ENCODE data around the gene SLC16A2. TPM values are rescaled to one million over a fixed set of nuclear protein-coding genes. Genes with fewer than 3 reads are reported as not detected.

Gene SLC16A2
- total RNA-seq, 4 donors from 2014 or later = 1.7 to 16.8 (median 5.5) TPM

DNA sequence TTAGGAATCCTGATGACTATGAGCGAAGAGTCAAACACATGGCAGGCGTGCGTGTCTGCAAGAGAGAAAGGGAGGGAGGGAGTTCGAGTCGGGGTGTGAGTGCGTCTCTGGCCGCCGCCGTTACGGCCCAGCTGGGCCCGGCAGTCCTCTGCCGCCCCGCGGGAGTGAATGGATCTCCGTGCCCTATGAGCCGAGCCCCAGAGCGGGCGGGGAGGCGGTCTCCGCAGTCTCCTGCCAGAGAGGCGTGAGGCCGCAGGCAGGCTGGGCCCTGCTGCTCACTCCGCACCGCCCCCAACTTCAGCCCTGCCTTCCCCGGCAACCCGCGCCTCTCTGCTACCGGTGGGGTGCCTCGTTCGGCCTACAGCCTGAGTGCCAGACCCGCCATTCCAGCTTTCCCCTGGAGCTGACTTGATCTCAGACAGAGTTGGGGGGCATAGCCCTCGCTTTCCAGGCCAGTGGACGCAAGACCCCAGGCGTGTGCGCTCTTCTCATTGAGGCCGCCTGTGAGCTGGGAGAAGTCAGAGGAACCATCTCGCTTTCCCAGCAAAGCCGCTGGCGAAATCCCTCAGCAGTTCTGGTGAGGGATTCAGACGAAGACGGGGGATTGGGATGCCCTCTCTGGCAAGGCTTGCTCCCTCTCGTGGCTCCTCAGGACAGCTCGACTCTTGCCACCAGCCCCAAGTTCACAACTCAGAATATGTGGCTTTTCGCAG is 1.4 kb downstream of the SLC16A2 start:
- Histone ChIP-seq H3K4me3 (peak overlapping the region in 3 of 4 donors; percentile 35 to 56 (median 39)), H3K27ac (peak overlapping the region; percentile 75 to 92 (median 87)), H3K4me1 (peaks cover 0 to 5% (median 5%) of the 10 kb centered on the region in 4 donors), H3K27me3 (peaks cover 10% of the 10 kb centered on the region), H3K9me3 (no peaks in the 10 kb centered on the region), H3K36me3 (no peaks in the 10 kb centered on the region)
- in situ Hi-C loops (cut with MboI; ENCODE audit: low pct_ligation_motif_present in 1 of 4, low pct_unique_long_range_greater_than_20kb in 1 of 4, low sequenced_read_pairs in 3 of 4) = no loop called here
- TF ChIP-seq POLR2A (IDR thresholded peaks at IDR 0.05) (no peak), POLR2AphosphoS5 (IDR thresholded peaks at IDR 0.05) (peak in 1 of 3 donors; percentile 42)
- intact Hi-C loops (cut with DNase I; ENCODE audit: low total_unique reads) = no loop called here
- WGBS, 2 donors (ENCODE audit: low coverage in 1 of 2) = 60% methylated on average over 44 of the region's 44 CpGs; no CpG with 5 or more reads in 1 of the 2 donors
- peak; percentile 35 for DNase-seq

DNA sequence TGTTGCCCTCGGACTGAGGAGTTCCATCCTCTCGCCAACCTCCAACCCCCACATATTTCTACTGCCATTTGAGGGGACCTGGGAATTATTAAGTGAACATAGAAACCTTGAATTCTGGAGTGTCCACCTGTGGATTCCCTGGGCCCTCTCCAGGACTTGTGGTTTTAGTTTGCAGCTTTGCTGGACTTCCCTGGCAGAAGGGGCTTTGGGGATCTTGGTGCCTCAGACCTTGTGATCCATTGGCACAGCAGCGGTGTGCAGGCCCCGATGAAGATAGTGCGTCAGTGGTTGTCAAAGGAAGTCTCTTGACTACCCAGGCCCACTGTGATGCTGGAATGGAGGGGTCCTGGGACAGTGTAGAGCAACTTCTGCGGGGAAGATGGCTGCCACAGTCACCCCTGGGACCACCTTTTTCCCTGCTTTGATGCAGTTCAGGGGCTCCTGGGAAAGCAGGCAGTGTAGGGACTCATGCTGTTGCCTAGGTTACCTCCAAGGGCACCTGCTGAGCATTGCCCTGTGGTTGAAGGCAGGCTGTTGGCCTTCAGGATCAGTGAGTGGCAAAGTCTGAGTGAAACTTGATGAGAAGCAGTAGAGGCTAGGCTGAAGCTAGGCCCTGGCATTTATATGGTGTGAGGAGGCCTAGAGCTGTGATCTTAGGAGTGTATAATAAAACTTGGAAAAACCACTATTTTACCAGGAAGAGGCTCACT is 2.2 kb downstream of the SLC16A2 start:
- no peak overlapping the region for H3K4me3 ChIP-seq
- no peaks in the 10 kb centered on the region for H3K9me3 ChIP-seq
- intact Hi-C loops (cut with DNase I; ENCODE audit: low total_unique reads) (no loop called here), in situ Hi-C loops (cut with MboI; ENCODE audit: low pct_ligation_motif_present in 1 of 4, low pct_unique_long_range_greater_than_20kb in 1 of 4, low sequenced_read_pairs in 3 of 4) (no loop called here)
- TF ChIP-seq POLR2A (IDR thresholded peaks at IDR 0.05) (no peak), EP300 (IDR thresholded peaks at IDR 0.05; ENCODE audit: low read depth) (no peak), CTCF (IDR thresholded peaks at IDR 0.05) (no peak), POLR2AphosphoS5 (IDR thresholded peaks at IDR 0.05) (no peak)
- peaks cover 10% of the 10 kb centered on the region for H3K27me3 ChIP-seq
- DNase-seq = no peak
- 74% methylated on average over 6 of the region's 6 CpGs; no CpG with 5 or more reads in 1 of the 2 donors for WGBS, 2 donors (ENCODE audit: low coverage in 1 of 2)
- peaks cover 0 to 5% (median 5%) of the 10 kb centered on the region in 4 donors for H3K4me1 ChIP-seq
- H3K36me3 ChIP-seq = no peaks in the 10 kb centered on the region
- H3K27ac ChIP-seq = peak overlapping the region in 3 of 4 donors; percentile 86 to 92 (median 88)

GRCh38 chrX:74426071-74426470 is 4.8 kb downstream of the SLC16A2 start:
- H3K4me1 ChIP-seq = no peaks in the 10 kb centered on the region
- 49% methylated on average over 2 of the region's 2 CpGs; no CpG with 5 or more reads in 1 of the 2 donors for WGBS, 2 donors (ENCODE audit: low coverage in 1 of 2)
- no peak overlapping the region for H3K4me3 ChIP-seq
- TF ChIP-seq POLR2A (IDR thresholded peaks at IDR 0.05) (no peak), POLR2AphosphoS5 (IDR thresholded peaks at IDR 0.05) (no peak), EP300 (IDR thresholded peaks at IDR 0.05; ENCODE audit: low read depth) (no peak), CTCF (IDR thresholded peaks at IDR 0.05) (no peak)
- H3K27me3 ChIP-seq = peaks cover 10% of the 10 kb centered on the region
- no peaks in the 10 kb centered on the region for H3K9me3 ChIP-seq
- intact Hi-C loops (cut with DNase I; ENCODE audit: low total_unique reads) = no loop called here
- H3K36me3 ChIP-seq = no peaks in the 10 kb centered on the region
- H3K27ac ChIP-seq = no peak overlapping the region
- in situ Hi-C loops (cut with MboI; ENCODE audit: low pct_ligation_motif_present in 1 of 4, low pct_unique_long_range_greater_than_20kb in 1 of 4, low sequenced_read_pairs in 3 of 4) = no loop called here
- DNase-seq = no peak

DNA sequence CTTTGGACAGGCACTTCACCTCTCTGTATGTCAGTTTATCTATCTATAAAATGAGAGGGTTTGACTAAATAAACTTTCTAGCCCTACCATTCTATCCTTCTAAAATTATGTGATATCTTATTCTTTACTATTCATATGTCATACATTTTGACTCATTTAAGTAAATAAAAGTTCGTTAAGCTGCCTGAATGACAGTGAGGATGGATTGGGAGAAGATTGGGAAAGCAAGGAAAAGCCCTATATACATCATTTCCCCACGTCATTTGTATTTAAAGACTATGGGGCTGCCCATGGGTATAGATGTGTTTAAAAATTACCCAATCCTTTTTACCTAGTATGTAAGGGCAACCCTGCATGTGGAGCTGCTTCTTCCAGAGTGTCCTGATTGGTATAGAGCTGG is 5.3 kb downstream of the SLC16A2 start:
- in situ Hi-C loops (cut with MboI; ENCODE audit: low pct_ligation_motif_present in 1 of 4, low pct_unique_long_range_greater_than_20kb in 1 of 4, low sequenced_read_pairs in 3 of 4) (no loop called here), intact Hi-C loops (cut with DNase I; ENCODE audit: low total_unique reads) (no loop called here)
- Histone ChIP-seq H3K27me3 (peaks cover 7% of the 10 kb centered on the region), H3K27ac (no peak overlapping the region), H3K4me3 (no peak overlapping the region), H3K9me3 (no peaks in the 10 kb centered on the region), H3K36me3 (no peaks in the 10 kb centered on the region), H3K4me1 (no peaks in the 10 kb centered on the region)
- DNase-seq = no peak
- 43% methylated on average over 2 of the region's 2 CpGs; no CpG with 5 or more reads in 1 of the 2 donors for WGBS, 2 donors (ENCODE audit: low coverage in 1 of 2)
- TF ChIP-seq CTCF (IDR thresholded peaks at IDR 0.05) = no peak
- no peak for TF ChIP-seq POLR2A (IDR thresholded peaks at IDR 0.05)
- TF ChIP-seq EP300 (IDR thresholded peaks at IDR 0.05; ENCODE audit: low read depth) = no peak
- TF ChIP-seq POLR2AphosphoS5 (IDR thresholded peaks at IDR 0.05) = no peak

Data from transverse colon (tissue), 4 donors.